ENCODE results near the gene SOX21. TPM values are rescaled to one million over a fixed set of nuclear protein-coding genes. Genes with fewer than 3 reads are reported as not detected.

The SOX21 gene
- total RNA-seq, 1 experiment from 2014 or later: not detected

- in situ Hi-C loops (cut with HindIII; ENCODE audit: low sequenced_read_pairs): no loop called here
- no peak for DNase-seq (ENCODE audit: low spot score)
Measured at GRCh38 chr13:94710065-94710781, 2.1 kb downstream of the SOX21 start.

GRCh38 chr13:94709001-94709834, 3.1 kb downstream of the SOX21 start:
- in situ Hi-C loops (cut with HindIII; ENCODE audit: low sequenced_read_pairs): no loop called here
- no peak for DNase-seq (ENCODE audit: low spot score)

GRCh38 chr13:94708031-94708859, 4.1 kb downstream of the SOX21 start:
- DNase-seq (ENCODE audit: low spot score): no peak
- in situ Hi-C loops (cut with HindIII; ENCODE audit: low sequenced_read_pairs): no loop called here

- no peak for DNase-seq (ENCODE audit: low spot score)
Measured at GRCh38 chr13:94707400-94708021, 4.8 kb downstream of the SOX21 start.

GRCh38 chr13:94706843-94707399, 5.4 kb downstream of the SOX21 start:
- in situ Hi-C loops (cut with HindIII; ENCODE audit: low sequenced_read_pairs): no loop called here
- DNase-seq (ENCODE audit: low spot score): peak; percentile 24

More at GRCh38 chr13:94707400-94708021, 4.8 kb downstream of the SOX21 start:
- in situ Hi-C loops (cut with HindIII; ENCODE audit: low sequenced_read_pairs): no loop called here

GRCh38 chr13:94706101-94706842, 6.1 kb downstream of the SOX21 start:
- no peak for DNase-seq (ENCODE audit: low spot score)
- in situ Hi-C loops (cut with HindIII; ENCODE audit: low sequenced_read_pairs): no loop called here

GRCh38 chr13:94705081-94706030, 7.0 kb downstream of the SOX21 start:
- DNase-seq (ENCODE audit: low spot score): no peak
- in situ Hi-C loops (cut with HindIII; ENCODE audit: low sequenced_read_pairs): no loop called here

GRCh38 chr13:94704377-94705080, 7.8 kb downstream of the SOX21 start:
- in situ Hi-C loops (cut with HindIII; ENCODE audit: low sequenced_read_pairs): no loop called here
- no peak for DNase-seq (ENCODE audit: low spot score)

GRCh38 chr13:94703721-94704314, 8.5 kb downstream of the SOX21 start:
- DNase-seq (ENCODE audit: low spot score): no peak
- in situ Hi-C loops (cut with HindIII; ENCODE audit: low sequenced_read_pairs): no loop called here

- in situ Hi-C loops (cut with HindIII; ENCODE audit: low sequenced_read_pairs): no loop called here
- DNase-seq (ENCODE audit: low spot score): no peak
Measured at GRCh38 chr13:94703271-94703670, 9.1 kb downstream of the SOX21 start.

- in situ Hi-C loops (cut with HindIII; ENCODE audit: low sequenced_read_pairs): no loop called here
- DNase-seq (ENCODE audit: low spot score): no peak
Measured at GRCh38 chr13:94702181-94703041, 9.9 kb downstream of the SOX21 start.

GRCh38 chr13:94701313-94702180, 10.8 kb downstream of the SOX21 start:
- no peak for DNase-seq (ENCODE audit: low spot score)
- in situ Hi-C loops (cut with HindIII; ENCODE audit: low sequenced_read_pairs): no loop called here

GRCh38 chr13:94700536-94700935, 11.8 kb downstream of the SOX21 start:
- in situ Hi-C loops (cut with HindIII; ENCODE audit: low sequenced_read_pairs): no loop called here
- no peak for DNase-seq (ENCODE audit: low spot score)

GRCh38 chr13:94700051-94700535, 12.3 kb downstream of the SOX21 start:
- in situ Hi-C loops (cut with HindIII; ENCODE audit: low sequenced_read_pairs): no loop called here
- no peak for DNase-seq (ENCODE audit: low spot score)
